ENCODE results near the gene MVB12B.
"Not testable (repeated sequence)": the region's sequence is repeated elsewhere in the genome, so short reads cannot be mapped to it uniquely, and the experiment has no call there.

MVB12B gene

GRCh38 chr9:126326228-126327005, at the start of gene MVB12B:
Gene MVB12B, plus strand, starts transcription at chr9:126326829. Its CDS starts 101 bp downstream, at chr9:126326930.
- DNase-seq (ENCODE audit: low read depth in 2 of 2) = no peak

GRCh38 chr9:126283799-126284465, 42.7 kb upstream of the MVB12B start:
- DNase-seq (ENCODE audit: low read depth in 2 of 2) = no peak

GRCh38 chr9:126285652-126286051, 41.0 kb upstream of the MVB12B start:
- not testable (repeated sequence) for DNase-seq (ENCODE audit: low read depth in 2 of 2)

- DNase-seq (ENCODE audit: low read depth in 2 of 2) = no peak
These were observed 39.3 kb upstream of the MVB12B start for GRCh38 chr9:126287166-126287866.

GRCh38 chr9:126290871-126291270, 35.8 kb upstream of the MVB12B start:
- no peak for DNase-seq (ENCODE audit: low read depth in 2 of 2)

- no peak for DNase-seq (ENCODE audit: low read depth in 2 of 2)
These were observed 34.7 kb upstream of the MVB12B start for GRCh38 chr9:126291925-126292324.

- no peak for DNase-seq (ENCODE audit: low read depth in 2 of 2)
These were observed 33.7 kb upstream of the MVB12B start for GRCh38 chr9:126292736-126293521.

- DNase-seq (ENCODE audit: low read depth in 2 of 2) = no peak
These were observed 33.1 kb upstream of the MVB12B start for GRCh38 chr9:126293522-126293889.

GRCh38 chr9:126294331-126295081, 32.1 kb upstream of the MVB12B start:
- DNase-seq (ENCODE audit: low read depth in 2 of 2) = no peak

- no peak for DNase-seq (ENCODE audit: low read depth in 2 of 2)
These were observed 31.5 kb upstream of the MVB12B start for GRCh38 chr9:126295082-126295477.

GRCh38 chr9:126295516-126295915, 31.1 kb upstream of the MVB12B start:
- DNase-seq (ENCODE audit: low read depth in 2 of 2) = no peak

- no peak for DNase-seq (ENCODE audit: low read depth in 2 of 2)
These were observed 30.6 kb upstream of the MVB12B start for GRCh38 chr9:126295936-126296600.

- DNase-seq (ENCODE audit: low read depth in 2 of 2) = no peak
These were observed 29.9 kb upstream of the MVB12B start for GRCh38 chr9:126296687-126297086.

- DNase-seq (ENCODE audit: low read depth in 2 of 2) = no peak
These were observed 29.0 kb upstream of the MVB12B start for GRCh38 chr9:126297661-126298060.

GRCh38 chr9:126298063-126298801, 28.4 kb upstream of the MVB12B start:
- DNase-seq (ENCODE audit: low read depth in 2 of 2) = no peak

GRCh38 chr9:126299706-126300276, 26.8 kb upstream of the MVB12B start:
- DNase-seq (ENCODE audit: low read depth in 2 of 2) = no peak

GRCh38 chr9:126301196-126301595, 25.4 kb upstream of the MVB12B start:
- no peak for DNase-seq (ENCODE audit: low read depth in 2 of 2)

- DNase-seq (ENCODE audit: low read depth in 2 of 2) = no peak
These were observed 24.5 kb upstream of the MVB12B start for GRCh38 chr9:126301985-126302603.

GRCh38 chr9:126302730-126303129, 23.9 kb upstream of the MVB12B start:
- DNase-seq (ENCODE audit: low read depth in 2 of 2) = no peak
